HG02938 (cell line): ENCODE data around the gene CPEB4.

Experiments used
- ATAC-seq: cut with Tn5 transposase; IDR thresholded peaks from one replicate; pipeline ENCODE4 v1.9.1; 2021; ENCODE audit warnings: mild to moderate bottlenecking, moderate library complexity; ENCODE audit not compliant: unreplicated experiment

Gene CPEB4

DNA sequence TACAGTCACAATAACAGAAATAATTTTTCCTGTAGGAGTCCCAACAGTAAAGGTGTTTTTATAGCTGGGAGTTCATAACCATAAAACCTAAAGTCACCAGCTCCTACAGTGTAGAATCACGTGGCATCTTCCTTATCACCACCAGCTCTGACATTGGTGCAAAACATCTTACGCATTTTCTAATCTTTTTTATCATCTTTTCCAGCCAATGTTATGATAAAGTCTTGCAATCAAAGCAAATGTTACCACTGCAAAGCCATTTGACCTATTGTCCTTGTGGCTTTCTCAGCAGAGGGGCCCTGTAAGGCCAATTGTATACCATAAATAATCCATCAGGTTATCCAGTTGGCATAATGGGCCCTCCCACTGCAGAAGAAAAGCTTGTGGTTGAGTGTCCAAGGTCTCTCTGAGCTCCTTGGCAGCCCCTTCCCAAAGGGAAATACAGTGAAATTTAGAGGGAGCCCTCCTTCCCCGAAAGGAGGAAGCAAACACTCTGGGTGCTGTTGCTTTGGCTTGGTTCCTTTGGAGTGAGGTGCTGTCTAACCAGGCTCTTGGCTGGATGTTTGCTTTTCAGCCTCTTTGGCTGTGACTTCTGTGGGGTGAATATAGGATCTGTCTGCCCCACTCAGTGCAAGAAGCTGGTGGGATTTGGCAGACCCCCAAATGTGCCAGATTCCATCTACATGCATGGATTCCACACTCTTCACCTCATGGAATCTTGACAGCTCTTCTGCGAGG lies 29.3 kb upstream of the CPEB4 start:
- no peak for ATAC-seq

DNA sequence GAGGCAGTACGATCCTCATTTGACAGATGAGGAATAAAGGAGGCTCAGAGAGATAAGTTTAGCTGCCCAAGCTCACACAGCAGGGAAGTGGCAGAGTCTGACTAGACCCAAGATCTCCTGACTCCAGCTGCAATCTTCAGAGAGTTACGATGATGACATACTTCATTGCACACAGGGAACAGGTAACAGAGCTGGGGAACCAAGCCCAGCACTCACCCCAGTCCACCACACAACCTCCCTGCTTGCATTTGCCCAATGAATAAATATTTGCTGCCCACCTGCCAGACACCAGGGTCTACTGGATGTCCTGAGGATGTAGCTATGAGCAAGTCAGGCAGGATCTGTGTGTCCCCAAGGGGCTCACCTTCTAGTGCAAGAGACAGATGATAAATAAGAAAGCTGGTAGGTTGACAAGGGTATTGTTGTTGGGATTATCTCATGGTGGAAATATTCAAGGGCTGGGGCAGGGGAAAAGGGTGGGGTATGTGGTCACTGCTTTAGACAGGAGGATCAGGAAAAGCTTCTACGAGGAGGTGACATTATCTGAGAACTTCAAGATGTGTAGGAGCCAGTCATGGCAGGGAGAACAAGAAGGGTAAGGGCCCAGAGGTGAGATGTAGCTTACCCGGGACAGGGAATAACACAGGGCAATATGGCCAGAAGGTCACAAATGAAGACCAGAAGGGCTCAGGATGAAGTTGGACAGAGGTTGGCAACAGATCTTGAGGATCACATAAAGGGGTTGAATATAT lies 28.6 kb upstream of the CPEB4 start:
- ATAC-seq = no peak

DNA sequence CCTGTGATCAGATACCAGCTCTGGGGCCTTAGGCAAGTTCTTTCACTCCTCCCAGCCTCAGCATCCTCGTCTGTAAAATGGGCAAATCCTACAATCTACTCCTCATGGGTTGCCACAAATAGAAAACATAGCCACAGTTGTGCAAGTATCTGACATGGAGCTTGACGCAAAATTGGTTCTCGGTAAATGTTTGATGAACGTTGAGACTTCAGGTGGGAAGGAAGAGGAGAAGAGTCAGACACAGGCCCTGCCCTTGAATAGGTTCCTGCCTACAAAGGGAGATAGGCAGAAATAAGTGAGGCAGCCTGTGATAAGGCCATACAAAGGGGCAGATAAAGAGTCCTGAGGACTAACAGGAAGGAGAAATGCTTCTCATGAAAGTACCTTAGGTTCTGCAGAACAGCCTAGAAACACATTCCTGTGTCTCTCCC lies 26.1 kb upstream of the CPEB4 start:
- no peak for ATAC-seq

- no peak for ATAC-seq
Observed at GRCh38 chr5:173863359-173863758, 24.8 kb upstream of the CPEB4 start.

DNA sequence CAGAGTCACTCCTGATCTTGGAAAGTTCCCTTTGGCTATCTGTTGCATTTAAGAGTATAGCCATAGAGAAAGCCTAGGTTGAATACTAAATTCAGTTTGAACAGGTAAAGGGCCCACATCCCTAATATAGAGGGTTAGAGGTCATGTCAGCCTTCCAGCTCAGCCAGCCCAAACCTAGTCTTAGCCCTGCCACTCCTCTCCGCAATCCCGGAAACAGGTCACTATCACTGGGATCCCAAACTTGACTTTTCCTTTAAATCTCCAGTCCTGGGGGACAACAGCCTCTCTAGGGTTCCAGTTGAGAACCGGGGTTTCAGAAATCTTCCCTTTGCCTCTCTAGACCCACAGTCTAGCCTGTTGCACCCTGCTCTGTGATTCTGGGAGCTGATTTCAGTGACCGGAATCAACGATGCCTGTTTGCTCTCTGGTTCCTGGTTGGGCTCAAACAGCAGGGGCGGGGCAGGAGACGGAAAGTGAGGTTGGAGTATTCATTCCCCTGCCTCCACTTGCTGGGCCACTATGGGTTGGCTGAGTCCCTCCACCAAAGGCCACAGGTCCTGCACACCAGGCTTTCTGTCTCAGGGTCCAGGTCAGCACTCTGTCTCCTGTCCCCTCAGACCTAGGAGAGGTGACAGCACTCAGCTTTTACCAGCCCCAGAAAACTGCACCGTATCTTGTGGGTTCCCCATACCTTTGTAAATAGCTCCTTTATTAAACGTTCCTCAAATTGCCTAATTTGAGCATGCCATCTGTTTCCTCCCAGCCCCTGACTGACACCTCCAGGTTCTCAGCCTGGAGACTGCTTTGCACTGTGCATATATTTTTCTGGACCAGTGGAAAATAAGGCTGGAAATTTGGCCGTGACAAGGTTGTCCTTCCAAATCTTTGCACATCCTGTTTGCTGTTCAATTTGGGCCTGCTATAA lies 23.8 kb upstream of the CPEB4 start:
- no peak for ATAC-seq

- ATAC-seq = no peak
Observed at GRCh38 chr5:173866243-173866857, 21.8 kb upstream of the CPEB4 start.

DNA sequence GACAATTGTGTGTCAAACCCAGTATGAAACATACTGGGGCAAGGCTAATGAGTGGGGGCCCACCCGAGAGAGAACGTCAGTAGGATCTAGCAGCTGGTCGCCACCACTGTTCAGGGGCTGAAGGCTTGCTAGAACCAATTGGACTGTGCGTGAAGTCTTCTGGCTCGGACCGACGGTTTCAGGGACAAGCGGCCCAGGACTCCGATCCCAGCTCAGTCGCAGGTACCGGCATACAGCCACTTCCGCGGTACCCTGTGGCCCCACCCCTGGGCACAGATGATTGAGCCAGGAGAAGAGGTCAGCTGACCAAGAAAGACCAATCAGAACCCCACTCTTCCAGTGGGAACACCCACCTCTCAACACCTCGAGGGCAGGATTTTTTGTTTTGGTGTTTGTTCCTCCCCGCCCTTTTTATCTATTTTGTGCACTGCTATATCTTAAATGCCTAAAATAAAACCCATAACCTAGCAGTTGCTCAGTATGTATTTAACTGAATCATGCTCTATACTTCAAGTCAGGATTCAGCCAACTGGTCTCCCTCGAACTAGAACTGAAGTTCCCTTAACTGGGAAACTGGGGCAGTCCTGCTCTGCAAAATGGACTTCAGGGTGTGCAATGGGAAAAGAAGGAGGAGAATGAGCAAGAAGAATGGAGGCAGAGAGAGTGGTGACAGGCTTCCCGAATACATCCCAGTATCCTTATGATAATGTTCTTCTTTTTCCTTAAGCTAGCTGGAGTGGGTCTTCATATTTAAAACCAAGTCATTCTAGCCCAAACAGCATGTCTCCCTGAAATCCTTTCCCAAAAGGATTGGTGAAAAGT lies 21.1 kb upstream of the CPEB4 start:
- ATAC-seq = no peak

DNA sequence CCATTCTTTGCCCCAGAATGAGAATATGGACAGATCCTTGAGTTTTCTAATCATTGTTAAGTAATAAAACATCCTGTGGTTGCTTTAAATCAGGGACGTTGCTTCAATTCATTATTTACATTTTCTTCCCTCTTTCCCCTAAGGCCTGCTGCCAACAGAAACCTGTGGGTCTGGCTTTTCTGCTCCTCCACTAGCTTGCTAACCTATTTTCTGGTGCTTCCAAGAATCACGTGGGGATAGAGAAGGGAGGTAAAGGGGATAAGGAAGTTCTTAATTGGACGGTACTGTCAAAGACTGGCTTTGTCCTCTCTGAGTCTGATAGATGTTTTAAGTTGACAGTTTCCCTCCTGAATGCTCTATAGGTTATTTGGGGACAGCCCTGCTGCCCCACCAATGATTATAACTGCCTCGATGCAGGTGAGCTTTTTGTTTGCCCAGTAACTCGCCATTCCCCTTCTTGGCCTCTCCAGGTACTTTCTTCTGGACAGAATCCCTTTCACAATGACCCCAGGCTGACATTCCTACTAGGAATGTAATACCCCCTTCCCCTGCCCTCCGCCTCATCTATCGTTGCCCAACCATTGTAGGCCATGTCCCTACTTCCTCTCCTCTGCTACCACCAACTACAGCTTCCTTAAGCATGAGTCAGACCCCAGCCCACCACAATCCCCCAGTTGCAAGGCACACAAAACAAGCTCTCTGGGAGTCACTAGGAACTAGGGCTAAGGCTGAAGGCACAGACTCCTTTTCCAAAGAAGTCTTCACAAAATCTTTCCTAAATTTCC lies 19.9 kb upstream of the CPEB4 start:
- ATAC-seq = no peak

GRCh38 chr5:173869316-173869715 lies 18.8 kb upstream of the CPEB4 start:
- ATAC-seq = no peak

DNA sequence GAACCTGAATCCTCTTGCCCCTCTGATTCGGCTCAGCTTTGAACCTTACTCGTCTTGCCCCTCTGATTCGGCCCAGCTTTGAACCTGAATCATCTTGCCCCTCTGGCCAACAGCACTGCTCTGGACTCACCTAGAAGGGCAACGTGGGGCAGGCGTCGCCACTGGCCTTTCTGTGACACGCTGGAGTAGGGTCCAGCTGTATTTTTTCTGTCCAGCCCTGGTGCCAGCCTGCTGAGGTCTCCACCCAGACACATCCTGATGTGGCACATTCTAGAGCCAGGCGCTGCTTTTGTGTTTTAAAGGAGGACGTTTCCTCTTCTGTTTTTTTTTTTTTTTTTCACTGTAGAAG lies 15.2 kb upstream of the CPEB4 start:
- no peak for ATAC-seq

GRCh38 chr5:173873306-173873922 lies 14.7 kb upstream of the CPEB4 start:
- ATAC-seq = no peak

DNA sequence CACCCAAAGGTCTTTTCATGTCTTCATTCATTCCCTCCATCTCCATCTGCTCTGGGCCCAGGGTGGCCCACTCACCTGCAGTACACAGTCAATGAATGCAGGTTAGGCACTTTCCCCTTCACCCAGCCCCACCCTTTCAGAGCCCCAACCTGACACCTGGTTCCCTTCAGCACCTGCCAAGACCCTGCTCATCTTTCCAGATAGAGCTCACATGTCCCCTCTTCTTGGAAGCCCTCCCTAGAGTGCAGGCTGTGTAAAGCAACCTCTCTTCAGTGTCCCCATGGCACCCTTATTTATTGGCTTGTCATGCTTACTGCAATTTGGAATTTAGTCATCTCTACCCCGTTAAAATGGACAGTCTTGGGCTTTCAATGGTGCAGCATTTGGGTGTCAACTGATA lies 13.0 kb upstream of the CPEB4 start:
- no peak for ATAC-seq

DNA sequence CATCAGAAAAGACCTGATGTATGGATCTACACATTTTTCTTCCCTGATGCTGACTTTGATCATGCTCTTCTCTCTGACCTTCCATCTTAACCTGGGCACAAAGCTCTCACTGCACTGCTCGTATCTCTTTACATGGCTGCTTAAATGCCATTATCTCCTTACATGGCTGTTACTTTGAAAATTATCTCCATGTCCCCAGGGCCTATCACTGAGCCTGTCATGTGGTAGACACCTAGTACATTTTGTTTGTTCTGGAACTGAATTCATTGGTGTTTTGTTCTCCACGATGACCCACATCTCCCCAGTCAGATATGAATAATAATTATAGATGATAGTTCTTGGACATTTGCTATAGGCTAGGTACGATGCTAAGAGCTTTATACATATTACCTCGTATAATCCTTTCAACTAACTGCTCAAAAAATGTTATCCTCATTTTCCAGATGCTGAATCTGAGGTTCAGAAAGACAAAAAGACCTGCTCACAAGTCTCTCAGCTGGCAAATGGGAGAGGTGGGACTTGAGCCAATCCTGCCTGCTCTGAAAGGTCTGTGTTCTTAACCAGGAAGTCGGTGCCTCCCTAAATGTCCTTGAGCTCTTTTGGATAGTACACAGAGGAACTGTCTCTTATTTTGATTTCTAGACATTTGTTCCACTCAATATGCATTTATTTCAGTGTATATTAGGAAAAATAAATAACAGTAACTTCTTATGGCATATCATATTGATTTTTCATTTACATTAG lies 9.8 kb upstream of the CPEB4 start:
- no peak for ATAC-seq

- ATAC-seq = no peak
Observed at GRCh38 chr5:173880306-173880985, 7.7 kb upstream of the CPEB4 start.

- ATAC-seq = no peak
Observed at GRCh38 chr5:173881811-173882575, 6.2 kb upstream of the CPEB4 start.

DNA sequence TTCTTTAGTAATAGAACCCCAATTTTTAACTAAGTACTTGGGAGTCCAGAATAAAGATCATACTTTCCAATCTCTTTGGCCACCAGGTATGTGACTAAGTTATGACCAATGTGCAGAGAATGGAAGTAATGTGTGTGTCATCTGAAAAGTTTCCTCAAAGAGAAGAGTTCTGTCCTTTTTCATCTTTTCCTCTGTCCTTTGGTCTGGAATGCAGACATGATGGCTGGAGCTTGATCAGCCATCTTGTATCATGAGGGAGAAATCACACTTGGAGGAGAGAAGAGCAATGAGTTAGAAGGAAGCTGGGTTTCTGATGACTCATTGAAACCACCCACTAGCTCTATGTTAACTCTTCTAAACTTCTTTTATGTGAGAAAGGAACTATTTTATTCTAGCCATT lies 5.5 kb upstream of the CPEB4 start:
- ATAC-seq = no peak

DNA sequence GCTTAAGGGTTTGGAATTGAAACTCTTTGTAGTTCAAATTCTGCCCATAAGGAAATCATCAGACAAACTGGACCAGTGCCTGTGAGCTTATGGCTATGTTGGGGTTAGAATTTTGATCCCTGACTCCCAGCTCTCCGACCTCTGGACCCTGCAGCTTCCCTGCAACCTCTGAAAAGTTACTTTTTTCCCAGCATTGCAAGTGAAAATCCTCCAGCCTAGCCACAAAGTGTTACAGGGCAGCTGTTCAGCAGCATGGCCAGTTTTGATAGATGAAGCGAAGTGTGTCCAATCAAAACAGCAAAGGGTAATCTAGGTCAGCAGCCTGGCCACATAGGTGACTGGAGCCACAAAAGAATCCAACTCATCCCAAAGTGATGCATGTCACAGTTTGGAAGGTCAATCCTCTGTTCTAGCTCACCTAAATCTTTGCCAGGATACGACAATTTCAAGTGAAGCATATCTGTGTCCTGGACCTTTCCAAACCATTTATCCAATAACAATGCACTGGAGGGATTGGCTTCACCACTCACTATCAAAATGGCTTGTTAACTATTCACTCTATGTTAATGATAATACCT lies 4.7 kb upstream of the CPEB4 start:
- no peak for ATAC-seq
